Thymus (tissue), 11 donors: Measurements from ENCODE around the gene TEPSIN. TPM values are rescaled to one million over a fixed set of nuclear protein-coding genes. Genes with fewer than 3 reads are reported as not detected.

Experiments used
- DNase-seq, 9 donors: peaks; one replicate each; pipeline ENCODE4 v3.0.0-alpha.2; 2013; ENCODE audit warnings: low spot score in 9 of 9, low read depth in 6 of 9, missing footprints in 1 of 9
- H3K27ac ChIP-seq, 2 donors: one replicate each; pipeline ENCODE4 v1.5.1; 2013; ENCODE audit warnings: control low read depth in 1 of 2, low read depth in 1 of 2, low read length in 1 of 2, mild to moderate bottlenecking in 1 of 2, moderate library complexity in 1 of 2
- H3K27me3 ChIP-seq, 2 donors: one replicate each; pipeline ENCODE4 v1.5.1; 2013; ENCODE audit warnings: low read length in 1 of 2; ENCODE audit not compliant: control insufficient read depth in 2 of 2, insufficient read depth in 1 of 2
- H3K36me3 ChIP-seq, 2 donors: one replicate each; pipeline ENCODE4 v1.5.1; 2013; ENCODE audit warnings: low read length in 1 of 2, mild to moderate bottlenecking in 1 of 2, moderate library complexity in 1 of 2; ENCODE audit not compliant: control insufficient read depth in 2 of 2, insufficient read depth in 2 of 2
- H3K4me1 ChIP-seq, 2 donors: one replicate each; pipeline ENCODE4 v1.5.1; 2013; ENCODE audit warnings: low read length in 2 of 2; ENCODE audit not compliant: control insufficient read depth in 2 of 2, insufficient read depth in 2 of 2
- H3K4me3 ChIP-seq, 2 donors: one replicate each; pipeline ENCODE4 v1.5.1; 2013; ENCODE audit warnings: low read length in 2 of 2, control low read depth in 1 of 2, mild to moderate bottlenecking in 1 of 2
- H3K9me3 ChIP-seq, 2 donors: one replicate each; pipeline ENCODE4 v1.5.1; 2013; ENCODE audit warnings: low read length in 1 of 2, mild to moderate bottlenecking in 1 of 2; ENCODE audit not compliant: control insufficient read depth in 2 of 2, insufficient read depth in 1 of 2
- WGBS: extraction: QIAGEN DNeasy Blood & Tissue Kit; methylation state at CpG from one replicate; pipeline ENCODE4 v1.1.7; 2013; 5-methylcytosine and 5-hydroxymethylcytosine counted together
- polyA plus RNA-seq: library from polyadenylated mRNA; stranded (reverse); fragments of 200-250 nt; gene quantifications from one replicate; pipeline ENCODE4 v1.2.3, GENCODE V29; 2013
- total RNA-seq: library from RNA; stranded (reverse); fragments of 120-200 nt; gene quantifications from one replicate; pipeline ENCODE4 v1.2.4, GENCODE V29; 2013
- donor health status: healthy.

TEPSIN gene
- total and polyA plus RNA-seq, 2 donors: 13.3 to 85.3 TPM

- no peak overlapping the region for H3K27ac ChIP-seq
Measured at GRCh38 chr17:81194941-81195901, 43.6 kb downstream of the TEPSIN start.

GRCh38 chr17:81194225-81194760 lies 44.6 kb downstream of the TEPSIN start:
- 96% methylated on average over 21 of the region's 21 CpGs for WGBS
- no peaks in the 10 kb centered on the region for H3K4me1 ChIP-seq
- no peak overlapping the region for H3K27ac ChIP-seq
- H3K4me3 ChIP-seq: no peak overlapping the region
- H3K27me3 ChIP-seq: no peaks in the 10 kb centered on the region
- DNase-seq: no peak
- no peaks in the 10 kb centered on the region for H3K9me3 ChIP-seq
- H3K36me3 ChIP-seq: peaks cover 29 to 89% of the 10 kb centered on the region in 2 donors

More at GRCh38 chr17:81194941-81195901, 43.6 kb downstream of the TEPSIN start:
- H3K9me3 ChIP-seq: no peaks in the 10 kb centered on the region
- H3K36me3 ChIP-seq: peaks cover 37 to 88% of the 10 kb centered on the region in 2 donors
- H3K27me3 ChIP-seq: no peaks in the 10 kb centered on the region
- WGBS: 93% methylated on average over 37 of the region's 37 CpGs
- H3K4me3 ChIP-seq: no peak overlapping the region
- DNase-seq: no peak
- H3K4me1 ChIP-seq: no peaks in the 10 kb centered on the region

- H3K4me1 ChIP-seq: no peaks in the 10 kb centered on the region
- no peaks in the 10 kb centered on the region for H3K9me3 ChIP-seq
- no peak overlapping the region for H3K27ac ChIP-seq
- 96% methylated on average over 38 of the region's 38 CpGs for WGBS
- no peak overlapping the region for H3K4me3 ChIP-seq
- no peaks in the 10 kb centered on the region for H3K27me3 ChIP-seq
- peaks cover 27 to 89% of the 10 kb centered on the region in 2 donors for H3K36me3 ChIP-seq
- DNase-seq: no peak
Measured at GRCh38 chr17:81193470-81194224, 45.2 kb downstream of the TEPSIN start.

- no peak for DNase-seq
- H3K4me1 ChIP-seq: no peaks in the 10 kb centered on the region
- 98% methylated on average over 17 of the region's 17 CpGs for WGBS
- no peak overlapping the region for H3K4me3 ChIP-seq
- no peaks in the 10 kb centered on the region for H3K27me3 ChIP-seq
- peaks cover 24 to 90% of the 10 kb centered on the region in 2 donors for H3K36me3 ChIP-seq
- H3K9me3 ChIP-seq: no peaks in the 10 kb centered on the region
- no peak overlapping the region for H3K27ac ChIP-seq
Measured at GRCh38 chr17:81193051-81193410, 45.8 kb downstream of the TEPSIN start.

- Histone ChIP-seq H3K4me3 (no peak overlapping the region), H3K9me3 (no peaks in the 10 kb centered on the region), H3K27me3 (no peaks in the 10 kb centered on the region), H3K27ac (no peak overlapping the region), H3K4me1 (no peaks in the 10 kb centered on the region), H3K36me3 (peaks cover 20 to 86% of the 10 kb centered on the region in 2 donors)
- DNase-seq: no peak
- 90% methylated on average over 34 of the region's 34 CpGs for WGBS
Measured at GRCh38 chr17:81192386-81193050, 46.3 kb downstream of the TEPSIN start.

GRCh38 chr17:81191646-81192045 lies 47.2 kb downstream of the TEPSIN start:
- H3K4me1 ChIP-seq: no peaks in the 10 kb centered on the region
- no peaks in the 10 kb centered on the region for H3K27me3 ChIP-seq
- peaks cover 20 to 78% of the 10 kb centered on the region in 2 donors for H3K36me3 ChIP-seq
- H3K4me3 ChIP-seq: no peak overlapping the region
- H3K27ac ChIP-seq: no peak overlapping the region
- 92% methylated on average over 14 of the region's 14 CpGs for WGBS
- H3K9me3 ChIP-seq: no peaks in the 10 kb centered on the region
- DNase-seq: no peak

- DNase-seq: no peak
- 94% methylated on average over 20 of the region's 20 CpGs for WGBS
- Histone ChIP-seq H3K27me3 (peaks cover 0 to under 1% of the 10 kb centered on the region in 2 donors), H3K27ac (no peak overlapping the region), H3K36me3 (peaks cover 19 to 73% of the 10 kb centered on the region in 2 donors), H3K4me1 (no peaks in the 10 kb centered on the region), H3K4me3 (no peak overlapping the region), H3K9me3 (no peaks in the 10 kb centered on the region)
Measured at GRCh38 chr17:81191116-81191515, 47.7 kb downstream of the TEPSIN start.

- Histone ChIP-seq H3K9me3 (no peaks in the 10 kb centered on the region), H3K4me1 (no peaks in the 10 kb centered on the region), H3K27ac (no peak overlapping the region), H3K4me3 (no peak overlapping the region), H3K36me3 (peaks cover 14 to 68% of the 10 kb centered on the region in 2 donors), H3K27me3 (peaks cover 0 to 2% of the 10 kb centered on the region in 2 donors)
- 97% methylated on average over 28 of the region's 28 CpGs for WGBS
- DNase-seq: no peak
Measured at GRCh38 chr17:81190591-81190990, 48.3 kb downstream of the TEPSIN start.
